Stimulated activated CD8-positive, alpha-beta memory T cell treated with anti-CD3 and anti-CD28 coated beads, Interleukin-15, amount 100 ng/mL, for 4 hours (primary cell): Measurements from ENCODE around the gene PERM1.
"Not testable (repeated sequence)": the region's sequence is repeated elsewhere in the genome, so short reads cannot be mapped to it uniquely, and the experiment has no call there.

Experiments used
- DNase-seq, 2 donors: peaks; one replicate each; pipeline ENCODE4 v3.0.0-alpha.2; 2020; ENCODE audit warnings: low read depth in 2 of 2

The PERM1 gene

GRCh38 chr1:978835-979743 lies 2.8 kb downstream of the PERM1 start:
- DNase-seq, result no peak

GRCh38 chr1:978069-978834 lies 3.6 kb downstream of the PERM1 start:
- no peak for DNase-seq

- DNase-seq, result not testable (repeated sequence)
Measured at GRCh38 chr1:976791-977190, 5.1 kb downstream of the PERM1 start.

GRCh38 chr1:975896-976683 lies 5.8 kb downstream of the PERM1 start:
- peak in 1 of 2 donors; percentile 29 for DNase-seq

GRCh38 chr1:975365-975764 lies 6.5 kb downstream of the PERM1 start:
- DNase-seq, result no peak

- no peak for DNase-seq
Measured at GRCh38 chr1:974687-975328, 7.1 kb downstream of the PERM1 start.

GRCh38 chr1:974293-974640 lies 7.6 kb downstream of the PERM1 start:
- DNase-seq, result no peak

- DNase-seq, result no peak
Measured at GRCh38 chr1:973459-974292, 8.2 kb downstream of the PERM1 start.

GRCh38 chr1:972726-973458 lies 9.0 kb downstream of the PERM1 start:
- no peak for DNase-seq

- DNase-seq, result no peak
Measured at GRCh38 chr1:971751-972506, 10.0 kb downstream of the PERM1 start.

GRCh38 chr1:970973-971730 lies 10.7 kb downstream of the PERM1 start:
- DNase-seq, result no peak

GRCh38 chr1:970242-970972 lies 11.5 kb downstream of the PERM1 start:
- DNase-seq, result no peak

- DNase-seq, result no peak
Measured at GRCh38 chr1:969260-969855, 12.5 kb downstream of the PERM1 start.

GRCh38 chr1:967466-968343 lies 14.2 kb downstream of the PERM1 start:
- DNase-seq, result no peak

- DNase-seq, result peak; percentile 68 to 72
Measured at GRCh38 chr1:966704-967300, 15.1 kb downstream of the PERM1 start.

- DNase-seq, result no peak
Measured at GRCh38 chr1:966135-966703, 15.7 kb downstream of the PERM1 start, which contains the start of gene PLEKHN1. TSS of gene PLEKHN1 (plus strand) at chr1:966482. CDS start at chr1:966532, 50 bp downstream.
